Activated CD8-positive, alpha-beta memory T cell treated with anti-CD3 and anti-CD28 coated beads for 36 hours (primary cell): ENCODE results near the gene GRHPR. TPM values are rescaled to one million over a fixed set of nuclear protein-coding genes. Genes with fewer than 3 reads are reported as not detected.
"Not testable (repeated sequence)": the region's sequence is repeated elsewhere in the genome, so short reads cannot be mapped to it uniquely, and the experiment has no call there.

Experiments used
- CTCF ChIA-PET: fragments of 350-600 bp; sonication (Branson Sonifier 250); formaldehyde crosslinking; loops from one replicate; lab custom pipeline; 2021; ENCODE audit warnings: antibody characterized with exemption; lab: Charles Lee
- POLR2A ChIA-PET: fragments of 350-600 bp; sonication (Branson Sonifier 250); formaldehyde crosslinking; loops from one replicate; lab custom pipeline; 2021; ENCODE audit warnings: antibody characterized with exemption; lab: Charles Lee
- total RNA-seq, 2 experiments: library from RNA; stranded (reverse); gene quantifications; one replicate each; pipeline ENCODE4 v1.2.3, GENCODE V29; 2021

GRHPR gene
- total RNA-seq, 2 experiments from 2014 or later, result 93.3 to 94.0 TPM

DNA sequence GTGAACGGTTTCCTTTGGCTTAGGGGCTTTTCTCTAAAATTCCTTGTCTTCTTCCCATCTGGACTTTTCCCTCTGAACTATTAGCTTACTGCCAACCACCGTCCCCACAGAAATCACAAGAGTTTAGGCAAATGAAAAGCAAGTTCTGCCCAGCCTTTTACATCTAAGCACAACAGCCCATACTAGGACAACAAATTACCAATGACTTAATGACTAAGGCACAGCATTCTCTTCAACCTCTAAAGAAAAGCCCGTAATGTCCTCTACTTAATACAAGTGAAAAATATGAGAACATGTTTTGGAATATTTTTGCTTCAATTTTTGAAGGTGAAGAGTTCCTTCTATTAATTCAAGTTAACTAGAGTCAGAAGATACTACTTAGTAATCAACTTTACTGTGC lies 41.5 kb downstream of the GRHPR start:
- POLR2A ChIA-PET, result interaction anchor here (2.3 kb wide), 1 partner anchor 13 kb away, joined by 7 read pairs; no protein-coding TSS in a partner anchor
- CTCF ChIA-PET, result no interaction called here

DNA sequence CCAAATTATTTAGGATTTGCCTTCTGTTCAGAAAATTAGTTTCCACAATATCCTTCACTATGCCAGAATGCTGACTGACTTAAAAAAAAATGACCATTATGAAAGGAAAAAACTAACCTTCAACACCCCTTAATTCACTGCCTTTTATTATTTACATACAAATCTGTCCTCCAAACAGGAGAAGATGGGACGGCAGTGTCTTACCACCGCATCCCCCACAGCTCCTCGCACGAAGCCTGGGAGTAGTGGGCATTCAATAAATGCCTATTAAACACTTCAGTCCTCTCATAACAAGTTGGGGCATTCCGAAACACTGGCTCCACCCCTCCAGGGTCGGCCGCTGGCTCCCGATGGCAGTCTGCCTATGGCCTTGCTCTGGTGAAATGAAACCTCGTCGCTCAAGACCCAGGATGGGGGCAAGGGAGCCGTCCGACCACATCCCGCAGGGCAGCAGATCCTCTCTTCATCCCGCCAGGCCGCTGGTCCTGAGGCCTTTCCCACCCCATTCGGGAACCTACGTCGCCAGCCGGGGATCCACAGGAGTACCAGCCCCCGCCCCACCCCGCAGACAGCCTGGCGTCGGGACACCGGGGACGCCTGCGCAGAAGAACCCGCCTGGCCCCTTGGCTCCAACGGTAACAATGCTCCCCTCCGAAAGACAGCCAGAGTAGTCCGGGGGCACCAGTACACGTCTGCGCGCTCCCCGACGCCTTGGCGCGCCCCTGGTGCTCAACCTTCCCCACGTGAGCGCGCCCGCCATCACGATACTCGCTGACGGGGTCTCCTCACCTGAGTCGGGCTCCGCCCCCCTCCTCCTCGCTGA lies 42.1 kb downstream of the GRHPR start:
- ChIA-PET CTCF (interaction anchor here (1.3 kb wide), 1 partner anchor 21 kb away, joined by 7 read pairs; the partner anchor contains the start of gene POLR1E), POLR2A (interaction anchor here (1.3 to 2.5 kb wide), 3 partner anchors 8 to 21 kb away, joined by 4 to 23 read pairs (median 7); partner anchors contain the start of gene POLR1E)

DNA sequence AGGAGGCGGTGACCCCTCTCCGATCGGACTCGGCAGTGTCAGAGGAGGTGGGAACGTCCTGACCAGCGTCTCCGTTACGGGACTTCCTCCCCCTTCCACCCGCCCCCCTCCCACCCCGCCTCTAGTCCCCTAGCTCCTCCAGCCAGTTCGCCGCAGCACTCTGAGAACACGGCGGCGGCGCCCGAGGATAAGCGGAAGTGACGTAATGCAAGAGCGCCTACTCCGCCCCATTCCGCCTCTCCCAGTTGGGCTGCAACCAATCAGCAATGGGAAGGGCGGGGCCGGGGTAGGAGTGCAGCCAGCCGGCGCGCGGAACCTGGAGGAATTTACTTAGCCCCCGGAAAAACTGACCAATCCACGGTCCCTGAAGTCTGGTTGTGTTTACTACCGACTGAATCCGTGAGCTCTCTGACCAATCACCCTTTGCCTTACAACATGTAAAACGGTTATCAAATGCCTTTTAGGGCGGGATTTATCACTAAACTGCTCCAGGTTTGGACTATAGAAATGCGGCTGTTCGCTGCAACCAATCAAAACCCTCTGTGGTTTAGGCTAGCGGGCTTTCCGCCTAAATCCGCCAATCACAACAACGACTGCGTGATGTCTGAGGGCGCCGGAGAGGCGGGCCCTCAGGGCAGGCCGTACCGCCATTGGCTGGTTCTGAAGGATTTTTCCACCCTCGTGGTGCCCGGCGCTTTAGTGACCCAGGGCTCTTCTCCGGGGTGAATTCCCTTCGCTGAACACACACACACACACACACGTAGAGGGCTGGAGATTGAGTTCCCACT lies 42.9 kb downstream of the GRHPR start, which contains the start of gene ZBTB5:
Gene ZBTB5, minus strand, starts transcription at position 202 of the 788 bp plus-strand sequence. CDS start 22,899 bp downstream, outside the sequence.
- POLR2A ChIA-PET, result interaction anchor here (0.6 to 2.5 kb wide), 4 partner anchors 9 to 345 kb away, joined by 3 to 23 read pairs (median 6); partner anchors contain the start of genes POLR1E and ZCCHC7
- CTCF ChIA-PET, result interaction anchor here (1.3 kb wide), 1 partner anchor 20 kb away, joined by 7 read pairs; the partner anchor contains the start of gene POLR1E

DNA sequence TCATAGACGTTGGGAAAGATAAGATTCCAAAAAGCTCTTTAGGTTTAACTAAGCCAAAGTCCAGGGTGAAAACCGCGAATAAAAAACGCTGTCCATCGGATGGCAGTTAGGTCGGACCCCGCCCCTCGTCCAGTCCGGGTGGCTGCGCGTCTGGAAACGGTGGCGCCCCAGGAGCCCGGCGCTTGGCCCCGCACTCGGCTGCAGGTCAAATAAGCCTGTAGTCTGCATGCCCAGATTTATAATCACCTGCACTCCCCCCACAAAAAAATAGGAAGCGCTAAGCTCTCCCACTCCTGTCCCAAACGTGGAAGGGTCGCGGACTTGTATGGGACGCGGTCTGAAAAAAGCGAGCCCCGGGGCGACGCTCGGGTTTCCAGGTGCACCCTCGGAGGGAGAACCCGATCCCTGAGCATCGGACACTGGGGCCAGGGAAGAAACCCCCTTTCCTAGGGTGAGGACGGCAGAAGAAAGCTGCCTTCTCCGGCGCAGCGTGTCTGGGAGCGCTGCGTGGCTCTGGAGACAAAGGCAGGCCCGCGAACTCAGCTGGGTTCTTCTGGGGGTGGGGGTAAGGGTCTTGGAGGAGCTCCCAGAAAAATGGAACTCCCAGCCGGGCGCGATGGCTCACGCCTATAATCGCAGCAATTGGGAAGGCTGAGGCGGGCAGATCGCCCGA lies 43.7 kb downstream of the GRHPR start:
- ChIA-PET POLR2A (interaction anchor here (0.6 to 2.5 kb wide), 5 partner anchors 9 to 451 kb away, joined by 3 to 23 read pairs (median 4); partner anchors contain the start of genes POLR1E and ZCCHC7), CTCF (interaction anchor here (1.3 kb wide), 1 partner anchor 19 kb away, joined by 7 read pairs; the partner anchor contains the start of gene POLR1E)

DNA sequence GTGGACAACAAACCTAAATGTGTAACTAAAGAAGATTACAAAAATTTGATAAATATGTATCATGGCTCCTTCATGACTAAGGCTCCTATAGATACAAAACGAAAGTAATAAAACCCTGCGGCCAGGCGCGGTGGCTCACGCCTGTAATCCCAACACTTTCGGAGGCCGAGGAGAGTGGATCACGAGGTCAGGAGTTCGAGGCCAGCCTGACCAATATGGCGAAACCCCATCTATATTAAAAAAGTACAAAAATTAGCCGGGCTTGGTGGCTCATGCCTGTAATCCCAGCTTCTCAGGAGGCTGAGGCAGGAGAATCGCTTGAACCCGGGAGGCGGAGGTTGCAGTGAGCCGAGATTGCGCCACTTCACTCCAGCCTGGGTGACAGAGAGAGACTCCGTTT lies 45.0 kb downstream of the GRHPR start:
- CTCF ChIA-PET, POLR2A ChIA-PET: not testable (repeated sequence)

DNA sequence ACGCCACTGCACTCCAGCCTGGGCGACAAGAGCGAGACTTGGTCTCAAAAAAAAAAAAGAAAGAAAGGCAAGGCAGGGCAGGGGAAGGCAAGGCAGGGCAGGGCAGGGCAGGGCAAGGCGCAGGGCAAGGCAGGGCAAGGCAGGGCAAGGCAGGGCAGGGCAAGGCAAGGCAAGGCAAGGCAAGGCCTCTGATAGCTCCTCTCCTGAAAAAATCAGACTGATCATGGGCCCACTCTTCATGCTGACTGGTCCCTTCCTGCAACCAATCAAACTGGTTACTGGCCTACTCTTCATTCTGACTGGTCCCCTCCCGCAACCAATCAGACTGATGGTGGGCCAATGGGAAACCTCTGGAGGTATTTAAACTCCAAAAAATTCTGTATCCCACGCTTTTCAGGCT lies 46.1 kb downstream of the GRHPR start:
- ChIA-PET CTCF (interaction anchor here (1.3 kb wide), 1 partner anchor 19 kb away, joined by 3 read pairs; no protein-coding TSS in a partner anchor), POLR2A (no interaction called here)

DNA sequence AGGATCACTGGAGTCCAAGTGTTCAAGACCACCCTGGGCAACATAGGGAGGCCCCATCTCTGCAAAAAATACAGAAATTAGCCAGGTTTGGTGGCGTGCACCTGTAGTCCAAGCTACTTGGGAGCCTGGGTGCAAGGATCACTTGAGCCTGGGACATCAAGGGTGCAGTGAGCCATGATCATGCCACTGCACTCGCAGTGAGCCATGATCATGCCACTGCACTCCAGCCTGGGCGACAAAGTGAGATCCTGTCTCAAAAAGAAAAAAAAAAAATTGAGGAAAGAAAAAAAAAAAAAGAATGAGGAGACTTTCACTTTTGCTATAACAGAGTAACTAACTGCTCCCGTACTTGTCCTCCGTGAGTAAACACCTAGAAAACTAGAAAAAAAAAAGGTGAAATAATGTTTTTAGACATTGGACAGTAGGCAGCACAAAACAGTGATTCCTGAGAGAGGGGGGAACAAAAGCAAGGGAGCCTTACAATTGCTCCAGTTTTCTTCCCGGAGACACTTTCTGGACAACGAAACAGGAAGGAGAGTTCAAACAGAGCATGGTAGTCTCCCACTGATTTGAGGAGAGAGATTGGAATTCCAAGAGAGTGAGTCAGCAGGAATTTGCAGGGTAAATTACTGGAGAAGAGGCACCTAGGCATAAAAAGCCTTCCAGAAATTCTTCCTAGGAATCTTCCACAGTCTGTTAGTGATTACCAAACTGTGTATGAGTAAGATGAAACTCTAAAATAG lies 49.6 kb downstream of the GRHPR start:
- POLR2A ChIA-PET, result no interaction called here
- CTCF ChIA-PET, result no interaction called here

DNA sequence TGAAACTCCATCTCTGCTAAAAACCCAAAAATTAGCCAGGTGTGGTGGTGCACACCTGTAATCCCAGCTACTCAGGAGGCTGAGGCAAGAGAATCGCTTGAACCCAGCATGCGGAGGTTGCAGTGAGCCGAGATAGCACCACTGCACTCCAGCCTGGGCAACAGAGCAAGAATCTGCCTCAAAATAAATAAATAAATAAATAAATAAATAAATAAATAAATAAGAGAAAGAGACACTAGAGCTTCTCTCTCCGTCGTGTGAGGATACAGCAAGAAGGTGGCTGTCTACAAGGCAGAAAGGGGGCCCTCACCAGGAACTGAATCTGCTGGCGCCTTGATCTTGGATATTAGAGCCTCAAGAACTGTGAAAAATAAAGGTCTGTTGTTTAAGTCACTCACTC lies 51.5 kb downstream of the GRHPR start:
- CTCF ChIA-PET, POLR2A ChIA-PET: not testable (repeated sequence)

DNA sequence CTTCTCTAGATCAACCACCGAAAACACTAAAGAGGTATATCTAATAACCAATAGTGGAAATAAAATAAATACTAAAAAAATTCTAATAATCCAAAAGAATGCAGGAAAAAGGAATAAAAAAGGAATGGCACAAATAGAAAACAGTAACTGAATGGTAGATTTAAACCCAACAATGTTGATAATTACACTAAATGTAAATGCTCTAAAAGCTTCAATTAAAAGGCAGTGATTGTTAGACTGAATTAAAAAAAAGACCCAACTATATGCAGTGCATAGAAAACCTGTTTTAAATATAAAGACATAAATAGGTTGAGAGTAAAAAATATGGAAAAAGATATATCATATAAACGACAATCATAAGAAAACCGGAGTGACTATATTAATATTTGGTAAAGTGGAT lies 51.9 kb downstream of the GRHPR start:
- POLR2A ChIA-PET, result no interaction called here
- CTCF ChIA-PET, result no interaction called here

DNA sequence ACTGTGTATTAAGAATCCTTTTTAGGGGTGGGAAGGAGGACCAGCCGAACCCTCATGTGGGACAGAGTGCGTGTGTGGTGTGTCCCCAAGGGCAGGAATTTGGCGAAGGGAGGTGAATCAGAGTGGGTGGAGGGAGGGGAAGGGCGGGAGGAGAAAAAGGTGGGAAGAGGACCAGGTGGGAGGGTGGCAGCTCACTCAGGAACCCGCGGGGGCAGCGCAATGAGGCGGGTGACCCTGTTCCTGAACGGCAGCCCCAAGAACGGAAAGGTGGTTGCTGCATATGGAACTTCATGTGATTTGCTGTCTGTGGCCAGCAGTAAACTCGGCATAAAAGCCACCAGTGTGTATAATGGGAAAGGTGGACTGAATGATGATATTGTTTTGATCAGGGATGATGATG lies 54.4 kb downstream of the GRHPR start:
- CTCF ChIA-PET, result no interaction called here
- POLR2A ChIA-PET, result no interaction called here

DNA sequence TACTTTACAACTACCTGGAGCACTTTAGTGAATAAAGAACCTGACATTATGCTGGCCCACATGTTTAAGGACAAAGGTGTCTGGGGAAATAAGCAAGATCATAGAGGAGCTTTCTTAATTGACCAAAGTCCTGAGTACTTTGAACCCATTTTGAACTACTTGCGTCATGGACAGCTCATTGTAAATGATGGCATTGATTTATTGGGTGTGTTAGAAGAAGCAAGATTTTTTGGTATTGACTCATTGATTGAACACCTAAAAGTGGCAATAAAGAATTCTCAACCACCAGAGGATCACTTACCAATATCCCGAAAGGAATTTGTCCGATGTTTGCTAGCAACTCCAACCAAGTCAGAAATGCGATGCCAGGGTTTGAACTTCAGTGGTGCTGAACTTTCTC lies 54.9 kb downstream of the GRHPR start:
- CTCF ChIA-PET, POLR2A ChIA-PET: not testable (repeated sequence)

DNA sequence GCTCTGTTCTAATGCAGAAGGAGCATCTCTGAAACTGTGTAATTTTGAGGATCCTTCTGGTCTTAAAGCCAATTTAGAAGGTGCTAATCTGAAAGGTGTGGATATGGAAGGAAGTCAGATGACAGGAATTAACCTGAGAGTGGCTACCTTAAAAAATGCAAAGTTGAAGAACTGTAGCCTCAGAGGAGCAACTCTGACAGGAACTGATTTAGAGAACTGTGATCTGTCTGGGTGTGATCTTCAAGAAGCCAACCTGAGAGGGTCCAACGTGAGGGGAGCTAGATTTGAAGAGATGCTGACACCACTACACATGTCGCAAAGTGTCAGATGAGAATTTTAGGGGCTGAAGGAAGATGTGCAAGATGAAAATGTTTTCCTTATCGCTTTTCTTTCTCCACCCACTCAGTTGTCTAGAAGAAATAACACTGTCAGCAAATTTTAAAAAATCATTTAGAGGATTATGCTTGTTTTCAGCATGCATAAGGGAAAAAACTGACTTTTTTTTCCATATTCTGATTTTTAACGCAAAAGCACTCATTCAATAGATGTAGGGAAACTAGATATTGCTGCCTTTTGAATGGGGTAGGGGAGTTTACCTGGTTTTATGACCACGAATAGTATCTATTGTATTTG lies 55.6 kb downstream of the GRHPR start:
- CTCF ChIA-PET, POLR2A ChIA-PET: not testable (repeated sequence)

DNA sequence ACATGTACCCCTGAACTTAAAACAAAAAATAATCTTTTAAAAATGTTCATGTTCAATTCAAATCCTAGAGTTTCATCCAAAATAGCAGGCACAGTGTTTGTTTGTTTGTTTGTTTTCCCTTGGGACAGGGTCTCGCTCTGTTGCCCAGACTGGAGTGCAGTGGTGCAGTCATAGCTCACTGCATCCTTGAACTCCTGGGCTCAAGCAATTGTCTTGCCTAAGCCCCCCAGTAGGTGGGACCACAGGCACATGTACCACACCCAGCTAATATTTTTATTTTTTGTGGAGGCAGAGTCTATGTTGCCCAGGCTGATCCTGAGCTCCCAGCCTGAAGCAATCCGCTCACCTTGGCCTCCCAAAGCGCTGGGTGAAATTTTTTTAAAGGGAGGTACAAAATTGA lies 58.3 kb downstream of the GRHPR start:
- CTCF ChIA-PET, result interaction anchor here (0.6 kb wide), 1 partner anchor 304 kb away, joined by 3 read pairs; the partner anchor contains the start of gene EXOSC3
- POLR2A ChIA-PET, result no interaction called here

DNA sequence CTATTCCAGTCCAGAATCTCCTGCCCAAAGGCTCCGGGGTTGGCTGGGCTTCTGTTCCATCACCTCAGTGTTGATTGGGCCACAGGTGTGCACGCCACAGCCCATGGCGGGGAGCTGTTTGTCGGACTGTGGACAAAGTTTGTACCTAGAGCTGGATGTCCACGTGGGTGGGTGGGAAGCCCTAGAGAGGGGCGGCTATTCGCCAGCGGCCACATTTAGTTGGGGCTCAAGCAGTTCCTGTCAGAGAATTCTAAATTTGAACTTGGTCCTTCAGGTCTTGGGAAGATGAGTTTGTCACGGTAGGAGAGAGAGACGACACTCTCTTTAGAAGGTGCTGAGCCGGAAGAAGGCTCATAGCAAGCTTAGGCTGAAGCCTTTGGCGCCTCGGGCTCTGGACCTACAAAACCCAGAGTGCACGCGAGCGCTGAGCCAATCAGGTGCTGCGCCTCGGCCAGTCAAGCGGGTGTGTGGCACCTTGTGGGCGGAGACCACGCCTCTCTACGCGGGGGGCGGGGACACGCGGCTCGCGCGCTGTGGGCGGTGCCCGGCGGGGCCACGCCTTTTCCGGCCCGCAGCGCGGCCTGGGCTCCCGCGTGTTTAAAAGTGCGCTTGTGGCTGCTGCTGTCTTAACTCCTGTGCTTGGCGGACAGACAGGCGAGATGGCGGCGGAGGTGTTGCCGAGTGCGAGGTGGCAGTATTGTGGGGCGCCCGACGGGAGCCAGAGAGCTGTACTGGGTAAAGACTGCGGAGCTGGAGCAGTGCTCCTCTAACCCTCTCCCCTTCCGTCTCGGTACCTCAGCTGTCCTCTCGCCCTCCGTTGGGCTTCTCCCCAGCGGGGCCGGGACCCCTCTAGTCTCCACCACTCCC lies 63.1 kb downstream of the GRHPR start, which contains the start of gene POLR1E:
Gene POLR1E, plus strand, starts transcription at position 560 of the 867 bp plus-strand sequence. Its CDS starts 100 bp downstream, at position 660.
- POLR2A ChIA-PET, result interaction anchor here (0.6 to 2.5 kb wide), 9 partner anchors 10 to 365 kb away, joined by 3 to 23 read pairs (median 3); partner anchors contain the start of genes GRHPR, TOMM5, ZBTB5 and ZCCHC7
- CTCF ChIA-PET, result interaction anchor here (0.6 to 1.9 kb wide), 3 partner anchors 20 to 369 kb away, joined by 4 to 7 read pairs (median 4); partner anchors contain the start of gene ZBTB5

DNA sequence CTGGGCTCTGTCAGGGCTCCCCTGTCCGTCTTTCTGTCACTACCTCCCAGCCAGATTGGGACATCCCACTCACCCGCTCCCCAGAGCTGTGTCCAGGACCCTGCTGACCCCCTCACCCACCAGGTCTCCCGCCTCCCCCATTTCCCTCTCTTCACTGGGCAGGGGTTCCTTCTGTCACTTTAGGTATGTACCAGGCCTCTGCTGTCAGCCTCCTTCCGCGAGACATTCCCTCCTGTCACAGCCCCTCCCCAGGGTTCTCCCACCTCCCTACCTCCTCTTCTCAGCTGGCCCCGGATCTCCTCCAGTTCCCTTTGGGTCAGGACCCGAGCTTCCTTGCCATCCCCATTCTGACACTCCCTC lies 63.7 kb downstream of the GRHPR start:
- ChIA-PET POLR2A (interaction anchor here (0.6 to 2.5 kb wide), 8 partner anchors 9 to 366 kb away, joined by 3 to 23 read pairs (median 3); partner anchors contain the start of genes TOMM5, ZBTB5 and ZCCHC7), CTCF (interaction anchor here (1.9 kb wide), 1 partner anchor 71 kb away, joined by 4 read pairs; no protein-coding TSS in a partner anchor)
